H1 (cell line): ENCODE measurements around the gene TBC1D2B. TPM values are rescaled to one million over a fixed set of nuclear protein-coding genes. Genes with fewer than 3 reads are reported as not detected.
A peak's percentile ranks its signal among the peaks of the same experiment; 100 is the strongest.
"Not testable (repeated sequence)": the region's sequence is repeated elsewhere in the genome, so short reads cannot be mapped to it uniquely, and the experiment has no call there.

Source experiments
- CTCF ChIA-PET: fragments of 300-600 bp; sonication (Branson Sonifier 250); formaldehyde crosslinking; loops from one replicate; lab custom pipeline; 2021; ENCODE audit not compliant: partially characterized antibody; lab: Charles Lee
- POLR2A ChIA-PET: fragments of 300-600 bp; sonication (Branson Sonifier 250); formaldehyde crosslinking; loops from one replicate; lab custom pipeline; 2021; ENCODE audit warnings: inconsistent platforms; ENCODE audit not compliant: partially characterized antibody; lab: Charles Lee
- DNase-seq, 2 experiments: peaks; one replicate each; pipeline versions ENCODE4 v3.0.0 to v3.0.0-alpha.2; 2010 to 2022; ENCODE audit warnings: low spot score in 2 of 2, low read depth in 1 of 2, mixed read lengths in 1 of 2
- FAIRE-seq: peaks from 2 replicates; lab custom pipeline; 2011; peaks lifted over from hg19 to GRCh38; lab: Jason Lieb, UNC
- H2AFZ ChIP-seq: 2 replicates; pipeline ENCODE4 v1.8.1; 2012; ENCODE audit warnings: low read length, inconsistent platforms
- H2AK5ac ChIP-seq: 2 replicates; pipeline ENCODE4 v1.6.1; 2013; ENCODE audit warnings: low read depth, low read length
- H2BK120ac ChIP-seq: replicated peaks from 2 replicates; pipeline ENCODE3; 2013; ENCODE audit warnings: low read depth, low read length, inconsistent platforms
- H2BK12ac ChIP-seq: 2 replicates; pipeline ENCODE4 v1.6.1; 2013; ENCODE audit warnings: low read depth, low read length
- H2BK15ac ChIP-seq: 2 replicates; pipeline ENCODE4 v1.6.1; 2013; ENCODE audit warnings: low read length
- H2BK20ac ChIP-seq: 2 replicates; pipeline ENCODE4 v1.6.1; 2013; ENCODE audit warnings: low read length
- H2BK5ac ChIP-seq: 2 replicates; pipeline ENCODE4 v1.6.1; 2013; ENCODE audit warnings: low read depth, low read length
- H3K14ac ChIP-seq: 2 replicates; pipeline ENCODE4 v1.6.1; 2013; ENCODE audit warnings: inconsistent platforms; ENCODE audit not compliant: insufficient read length
- H3K18ac ChIP-seq: 2 replicates; pipeline ENCODE4 v1.6.1; 2013; ENCODE audit warnings: low read length; ENCODE audit errors: extremely low read depth
- H3K23ac ChIP-seq: 2 replicates; pipeline ENCODE4 v1.6.1; 2013; ENCODE audit warnings: inconsistent platforms; ENCODE audit not compliant: insufficient read length
- H3K23me2 ChIP-seq: 2 replicates; pipeline ENCODE4 v1.6.1; 2013; ENCODE audit warnings: low read depth, low read length
- H3K27ac ChIP-seq: 2 replicates; pipeline ENCODE4 v1.6.1; 2011; ENCODE audit warnings: low read depth, low read length, inconsistent platforms
- H3K27me3 ChIP-seq, 4 experiments: replicated peaks in 1 of 4; 1 replicate in 1 of 4; 2 replicates in 3 of 4; pipeline versions ENCODE4 v1.6.1 to v1.8.1; 2011 to 2013; ENCODE audit warnings: low read length in 3 of 4, mild to moderate bottlenecking in 3 of 4, inconsistent platforms in 2 of 4, mixed read lengths in 2 of 4, moderate library complexity in 1 of 4; ENCODE audit not compliant: control insufficient read depth in 3 of 4, insufficient read depth in 3 of 4; ENCODE audit errors: extremely low read depth in 1 of 4
- H3K36me3 ChIP-seq, 4 experiments: 2 replicates each; pipeline versions ENCODE4 v1.6.1 to v1.8.1; 2011 to 2013; ENCODE audit warnings: mild to moderate bottlenecking in 4 of 4, low read length in 3 of 4, moderate library complexity in 2 of 4, control low read depth in 1 of 4, inconsistent platforms in 1 of 4; ENCODE audit not compliant: insufficient read depth in 4 of 4, control insufficient read depth in 2 of 4
- H3K4ac ChIP-seq: replicated peaks from 2 replicates; pipeline ENCODE3; 2013; ENCODE audit warnings: low read length, low read depth, mixed read lengths, inconsistent platforms; ENCODE audit not compliant: insufficient read length
- H3K4me1 ChIP-seq, 4 experiments: replicated peaks in 1 of 4; 1 replicate in 1 of 4; 2 replicates in 3 of 4; pipeline versions ENCODE4 v1.6.1 to v1.8.1; 2011 to 2013; ENCODE audit warnings: low read length in 3 of 4, inconsistent platforms in 2 of 4, mixed read lengths in 1 of 4; ENCODE audit not compliant: insufficient read depth in 4 of 4, control insufficient read depth in 3 of 4
- H3K4me2 ChIP-seq, 2 experiments: 2 replicates each; pipeline versions ENCODE4 v1.6.1 to v1.8.1; 2011 to 2013; ENCODE audit warnings: low read depth in 2 of 2, low read length in 2 of 2, control low read depth in 1 of 2, inconsistent platforms in 1 of 2, mild to moderate bottlenecking in 1 of 2; ENCODE audit not compliant: insufficient read depth in 1 of 2
- H3K4me3 ChIP-seq, 4 experiments: fragments of 200-600, 300-600 bp in 1 of 4; sonication (generic), shearing (Covaris generic), sonication (Bioruptor Twin) in 1 of 4; 2 replicates each; pipeline versions ENCODE4 v1.5.1 to v1.8.1; 2011 to 2016; ENCODE audit warnings: low read length in 4 of 4, low read depth in 3 of 4, control low read depth in 2 of 4, inconsistent platforms in 2 of 4, mild to moderate bottlenecking in 2 of 4, mixed read lengths in 1 of 4, moderate library complexity in 1 of 4; ENCODE audit not compliant: insufficient read depth in 2 of 4; ENCODE audit errors: extremely low read depth in 1 of 4
- H3K56ac ChIP-seq: replicated peaks from 2 replicates; pipeline ENCODE3; 2013; ENCODE audit warnings: low read depth, mild to moderate bottlenecking, mixed read lengths, low read length, inconsistent platforms; ENCODE audit not compliant: insufficient read length
- H3K79me1 ChIP-seq: 2 replicates; pipeline ENCODE4 v1.6.1; 2013; ENCODE audit warnings: low read depth, low read length, control low read depth
- H3K79me2 ChIP-seq, 2 experiments: 2 replicates each; pipeline versions ENCODE4 v1.6.1 to v1.8.1; 2012 to 2013; ENCODE audit warnings: low read length in 2 of 2, mild to moderate bottlenecking in 2 of 2, inconsistent platforms in 1 of 2; ENCODE audit not compliant: insufficient read depth in 2 of 2, control insufficient read depth in 1 of 2
- H3K9ac ChIP-seq, 4 experiments: replicated peaks in 1 of 4; 1 replicate in 1 of 4; 2 replicates in 3 of 4; pipeline versions ENCODE4 v1.6.1 to v1.8.1; 2011 to 2013; ENCODE audit warnings: low read depth in 3 of 4, low read length in 3 of 4, control low read depth in 2 of 4, mild to moderate bottlenecking in 2 of 4, moderate library complexity in 2 of 4, inconsistent platforms in 1 of 4; ENCODE audit errors: extremely low read depth in 1 of 4
- H3K9me3 ChIP-seq, 2 experiments: 2 replicates each; pipeline versions ENCODE4 v1.6.1 to v1.8.1; 2012 to 2013; ENCODE audit warnings: mild to moderate bottlenecking in 2 of 2, moderate library complexity in 2 of 2, control low read depth in 1 of 2, inconsistent platforms in 1 of 2, low read depth in 1 of 2, low read length in 1 of 2, mixed read lengths in 1 of 2; ENCODE audit not compliant: insufficient read depth in 2 of 2
- H4K20me1 ChIP-seq, 2 experiments: replicated peaks in 1 of 2; 2 replicates each; pipeline versions ENCODE3 to v1.8.1; 2011 to 2013; ENCODE audit warnings: inconsistent platforms in 2 of 2, low read length in 2 of 2, mild to moderate bottlenecking in 1 of 2; ENCODE audit not compliant: insufficient read depth in 2 of 2, control insufficient read depth in 1 of 2
- H4K5ac ChIP-seq: 2 replicates; pipeline ENCODE4 v1.6.1; 2013; ENCODE audit warnings: low read length, low read depth, mixed read lengths, inconsistent platforms; ENCODE audit not compliant: insufficient read length
- H4K8ac ChIP-seq: 2 replicates; pipeline ENCODE4 v1.8.0; 2013; ENCODE audit warnings: mild to moderate bottlenecking, moderate library complexity, low read length, inconsistent platforms; ENCODE audit not compliant: insufficient read depth; ENCODE audit errors: extremely low read depth
- H4K91ac ChIP-seq: replicated peaks from 2 replicates; pipeline ENCODE3; 2013; ENCODE audit warnings: low read length, mixed read lengths, inconsistent platforms; ENCODE audit not compliant: insufficient read length
- WGBS, 2 experiments: shearing (Covaris generic) in 1 of 2; methylation state at CpG; one replicate each; pipeline versions ENCODE4 v1.1.6 to v1.1.7; 2013 to 2015; ENCODE audit warnings: low lambda C conversion rate in 2 of 2, mixed read lengths in 2 of 2, inconsistent platforms in 1 of 2, low coverage in 1 of 2, missing lambda C conversion rate in 1 of 2; ENCODE audit not compliant: insufficient replicate concordance in 2 of 2, insufficient coverage in 1 of 2, insufficient read length in 1 of 2; ENCODE audit errors: extremely low coverage in 1 of 2, missing lambda C conversion rate in 1 of 2; 5-methylcytosine and 5-hydroxymethylcytosine counted together
- polyA plus RNA-seq, 7 experiments: library from polyadenylated mRNA; depleted of rRNA in 3 of 7; stranded (reverse) in 5 of 7; unstranded in 2 of 7; fragments of >200 nt in 5 of 7; fragments of 200-250 nt in 2 of 7; gene quantifications; 1 replicate in 5 of 7; 2 replicates in 1 of 7; 4 replicates in 1 of 7; pipeline versions ENCODE4 v1.2.1 to v1.2.3, GENCODE V29; 2011 to 2013; ENCODE audit warnings: missing spikeins in 2 of 7, mixed read lengths in 2 of 7
- total RNA-seq: library from RNA; stranded (reverse); fragmentation: NEBNext Ultra II Directional; extraction: Animal tissue kit (Norgen Biotek cat#: 25700); gene quantifications from 2 replicates; pipeline ENCODE4 v1.2.1, GENCODE V29; 2021

Gene TBC1D2B
- total and polyA plus RNA-seq, 2 of the 8 experiments (the other 6 are each of a cell fraction or from before 2014, with no cell fraction given): 11.9 to 19.5 TPM

GRCh38 chr15:77980674-77981073 lies 96.8 kb downstream of the TBC1D2B start:
- H4K8ac ChIP-seq, H3K56ac ChIP-seq, H3K9ac ChIP-seq, H4K5ac ChIP-seq, H2BK20ac ChIP-seq, H4K20me1 ChIP-seq, H2BK5ac ChIP-seq, FAIRE-seq, H3K79me2 ChIP-seq, H4K91ac ChIP-seq, H3K36me3 ChIP-seq, H3K79me1 ChIP-seq, POLR2A ChIA-PET, H3K14ac ChIP-seq, H3K23ac ChIP-seq, H3K27ac ChIP-seq, H3K4ac ChIP-seq, H3K9me3 ChIP-seq, H2BK12ac ChIP-seq, H2AK5ac ChIP-seq, H3K4me3 ChIP-seq, H2BK120ac ChIP-seq, H2BK15ac ChIP-seq, H2AFZ ChIP-seq, H3K23me2 ChIP-seq, H3K18ac ChIP-seq, H3K4me2 ChIP-seq, H3K27me3 ChIP-seq: not testable (repeated sequence)
- CTCF ChIA-PET: interaction anchor here (1.1 to 6.7 kb wide), 3 partner anchors 13 to 215 kb away, joined by 4 to 53 read pairs (median 20); no protein-coding TSS in a partner anchor
- 92% methylated on average over 4 of the region's 5 CpGs; no CpG with 5 or more reads in 1 of the 2 experiments for WGBS, 2 experiments
- DNase-seq: peak in 1 of 2 experiments; percentile 19
- H3K4me1 ChIP-seq: peaks cover 0 to 12% (median 6%) of the 10 kb centered on the region in 4 experiments; a peak in 5 of 7 replicates
